KMS-11 (cell line): Measurements from ENCODE around the gene IFNG.
"Not testable (repeated sequence)": the region's sequence is repeated elsewhere in the genome, so short reads cannot be mapped to it uniquely, and the experiment has no call there.

Experiments used
- H2AFZ ChIP-seq: fragments of 200-600 bp; sonication (generic); 2 replicates; pipeline ENCODE4 v1.6.1; 2016; ENCODE audit warnings: antibody characterized with exemption, mixed run types, low read depth
- H3K27ac ChIP-seq: fragments of 200-600 bp; sonication (generic); 2 replicates; pipeline ENCODE4 v1.6.1; 2016; ENCODE audit warnings: mild to moderate bottlenecking, mixed run types
- H3K27me3 ChIP-seq: fragments of 200-600 bp; sonication (generic); 2 replicates; pipeline ENCODE4 v1.6.1; 2017; ENCODE audit warnings: mild to moderate bottlenecking, low read depth, mixed run types, moderate library complexity; ENCODE audit not compliant: insufficient read depth
- H3K36me3 ChIP-seq: fragments of 200-600 bp; sonication (generic); 2 replicates; pipeline ENCODE4 v1.6.1; 2017; ENCODE audit warnings: mild to moderate bottlenecking, mixed run types; ENCODE audit not compliant: insufficient read depth
- H3K4me1 ChIP-seq: fragments of 200-600 bp; sonication (generic); 2 replicates; pipeline ENCODE4 v1.6.1; 2016; ENCODE audit warnings: mild to moderate bottlenecking, low read depth, mixed run types; ENCODE audit not compliant: poor library complexity, severe bottlenecking
- H3K4me2 ChIP-seq: fragments of 200-600 bp; sonication (generic); 2 replicates; pipeline ENCODE4 v1.7.0; 2016; ENCODE audit warnings: mild to moderate bottlenecking, mixed run types
- H3K4me3 ChIP-seq: fragments of 200-600 bp; sonication (generic); IDR thresholded peaks from 2 replicates; pipeline ENCODE4 v1.6.1; 2017; ENCODE audit warnings: low read depth, low read length, mixed read lengths; ENCODE audit not compliant: insufficient read depth
- H3K79me2 ChIP-seq: fragments of 200-600 bp; sonication (generic); 2 replicates; pipeline ENCODE4 v1.6.1; 2016; ENCODE audit warnings: low read depth, mixed run types; ENCODE audit not compliant: insufficient read depth
- H3K9ac ChIP-seq: fragments of 200-600 bp; sonication (generic); 2 replicates; pipeline ENCODE4 v1.6.1; 2016; ENCODE audit warnings: mild to moderate bottlenecking, mixed run types
- H4K20me1 ChIP-seq: fragments of 200-600 bp; sonication (generic); 2 replicates; pipeline ENCODE4 v1.6.1; 2016; ENCODE audit warnings: mild to moderate bottlenecking, mixed run types; ENCODE audit not compliant: insufficient read depth
- TF ChIP-seq, protein P1 (sequence below): fragments of 200-600 bp; sonication (generic); conservative IDR thresholded peaks from 2 replicates; pipeline ENCODE4 v1.6.1; 2017; ENCODE audit warnings: low read depth, mild to moderate bottlenecking, antibody characterized with exemption, low read length, moderate library complexity, mixed read lengths

The IFNG gene

DNA sequence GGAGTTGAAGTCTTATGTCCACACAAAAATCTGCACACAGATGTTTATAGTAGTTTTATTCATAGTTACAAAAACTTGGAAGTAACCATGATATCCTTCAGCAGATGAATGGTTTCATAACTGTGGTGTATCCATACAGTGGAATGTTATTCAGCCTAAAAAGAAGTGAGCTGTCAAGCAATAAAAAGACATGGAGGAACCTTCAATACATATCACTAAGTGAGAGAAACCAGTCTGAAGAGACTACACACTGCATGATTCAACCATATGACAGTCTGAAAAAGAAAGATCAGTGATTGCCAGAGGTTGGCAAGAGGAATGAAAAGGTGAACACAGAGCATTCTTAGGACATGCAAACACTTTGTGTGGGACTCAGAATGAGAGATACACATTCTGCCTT lies 18.6 kb upstream of the IFNG start:
- Histone ChIP-seq H3K36me3 (no peaks in the 10 kb centered on the region), H3K27me3 (no peaks in the 10 kb centered on the region), H3K9ac (no peak overlapping the region), H3K4me2 (no peak overlapping the region), H3K4me1 (peaks cover 17% of the 10 kb centered on the region), H3K4me3 (no peak overlapping the region), H3K27ac (no peak overlapping the region), H3K79me2 (no peaks in the 10 kb centered on the region), H2AFZ (no peak overlapping the region), H4K20me1 (no peaks in the 10 kb centered on the region)
- TF ChIP-seq, protein P1, sequence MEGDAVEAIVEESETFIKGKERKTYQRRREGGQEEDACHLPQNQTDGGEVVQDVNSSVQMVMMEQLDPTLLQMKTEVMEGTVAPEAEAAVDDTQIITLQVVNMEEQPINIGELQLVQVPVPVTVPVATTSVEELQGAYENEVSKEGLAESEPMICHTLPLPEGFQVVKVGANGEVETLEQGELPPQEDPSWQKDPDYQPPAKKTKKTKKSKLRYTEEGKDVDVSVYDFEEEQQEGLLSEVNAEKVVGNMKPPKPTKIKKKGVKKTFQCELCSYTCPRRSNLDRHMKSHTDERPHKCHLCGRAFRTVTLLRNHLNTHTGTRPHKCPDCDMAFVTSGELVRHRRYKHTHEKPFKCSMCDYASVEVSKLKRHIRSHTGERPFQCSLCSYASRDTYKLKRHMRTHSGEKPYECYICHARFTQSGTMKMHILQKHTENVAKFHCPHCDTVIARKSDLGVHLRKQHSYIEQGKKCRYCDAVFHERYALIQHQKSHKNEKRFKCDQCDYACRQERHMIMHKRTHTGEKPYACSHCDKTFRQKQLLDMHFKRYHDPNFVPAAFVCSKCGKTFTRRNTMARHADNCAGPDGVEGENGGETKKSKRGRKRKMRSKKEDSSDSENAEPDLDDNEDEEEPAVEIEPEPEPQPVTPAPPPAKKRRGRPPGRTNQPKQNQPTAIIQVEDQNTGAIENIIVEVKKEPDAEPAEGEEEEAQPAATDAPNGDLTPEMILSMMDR = no peak

GRCh38 chr12:68177562-68177961 lies 18.0 kb upstream of the IFNG start:
- no peaks in the 10 kb centered on the region for H3K27me3 ChIP-seq
- TF ChIP-seq, protein P1 = no peak
- peaks cover 17% of the 10 kb centered on the region for H3K4me1 ChIP-seq
- no peak overlapping the region for H3K4me3 ChIP-seq
- no peaks in the 10 kb centered on the region for H3K36me3 ChIP-seq
- no peaks in the 10 kb centered on the region for H4K20me1 ChIP-seq
- H2AFZ ChIP-seq = no peak overlapping the region
- H3K4me2 ChIP-seq = no peak overlapping the region
- no peak overlapping the region for H3K9ac ChIP-seq
- no peak overlapping the region for H3K27ac ChIP-seq
- no peaks in the 10 kb centered on the region for H3K79me2 ChIP-seq

DNA sequence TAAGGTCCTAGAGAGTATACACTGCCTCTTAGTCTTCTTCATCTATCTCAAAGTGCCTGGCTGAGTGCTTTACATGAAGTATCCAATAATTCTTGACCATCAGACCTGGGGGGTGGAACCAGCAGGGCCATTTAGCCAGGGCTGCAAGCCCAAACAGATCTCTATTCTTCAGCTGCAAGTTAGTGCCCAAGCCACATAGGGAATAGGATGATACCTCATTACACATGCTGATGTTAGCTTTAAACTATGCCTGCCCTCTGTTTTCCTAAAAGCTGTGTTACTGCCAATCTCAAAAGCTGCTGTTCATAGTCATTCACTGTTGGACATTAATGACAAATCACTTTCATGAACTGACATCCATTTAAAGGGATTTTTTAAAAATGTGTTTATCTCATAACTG lies 16.7 kb upstream of the IFNG start:
- H3K36me3 ChIP-seq = no peaks in the 10 kb centered on the region
- TF ChIP-seq, protein P1 = no peak
- H3K9ac ChIP-seq = no peak overlapping the region
- H3K4me3 ChIP-seq = no peak overlapping the region
- H3K4me2 ChIP-seq = no peak overlapping the region; the same call in 1 of the 2 replicates
- H2AFZ ChIP-seq = no peak overlapping the region
- no peaks in the 10 kb centered on the region for H3K27me3 ChIP-seq
- peaks cover 17% of the 10 kb centered on the region for H3K4me1 ChIP-seq
- no peak overlapping the region for H3K27ac ChIP-seq
- H4K20me1 ChIP-seq = no peaks in the 10 kb centered on the region
- H3K79me2 ChIP-seq = no peaks in the 10 kb centered on the region

GRCh38 chr12:68175557-68176061 lies 16.1 kb upstream of the IFNG start:
- Histone ChIP-seq H3K4me1 (peaks cover 13% of the 10 kb centered on the region), H3K4me2 (peak overlapping the region; percentile 22; the same call in 1 of the 2 replicates), H3K4me3 (no peak overlapping the region), H3K27ac (no peak overlapping the region), H3K36me3 (no peaks in the 10 kb centered on the region), H3K27me3 (no peaks in the 10 kb centered on the region), H3K79me2 (no peaks in the 10 kb centered on the region), H4K20me1 (no peaks in the 10 kb centered on the region), H3K9ac (no peak overlapping the region), H2AFZ (no peak overlapping the region)
- TF ChIP-seq, protein P1 = no peak

DNA sequence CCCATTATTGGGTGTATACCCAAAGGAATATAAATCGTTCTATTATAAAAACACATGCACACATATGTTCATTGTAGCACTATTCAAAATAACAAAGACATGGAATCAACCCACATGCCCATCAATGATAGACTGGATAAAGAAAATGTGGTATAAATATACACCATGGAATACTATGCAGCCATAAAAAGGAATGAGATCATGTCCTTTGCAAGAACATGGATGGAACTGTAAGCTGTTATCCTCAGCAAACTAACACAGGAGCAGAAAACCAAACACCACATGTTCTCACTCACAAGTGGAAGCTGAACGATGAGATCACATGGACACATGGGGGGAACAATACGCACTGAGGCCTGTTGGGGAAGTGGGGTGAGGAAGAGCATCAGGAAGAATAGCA lies 15.2 kb upstream of the IFNG start:
- H3K4me2 ChIP-seq, H3K36me3 ChIP-seq, H3K27ac ChIP-seq, H3K27me3 ChIP-seq, H3K9ac ChIP-seq, H3K4me3 ChIP-seq, H3K79me2 ChIP-seq, H4K20me1 ChIP-seq, H2AFZ ChIP-seq: not testable (repeated sequence)
- peaks cover 13% of the 10 kb centered on the region for H3K4me1 ChIP-seq
